Smooth muscle cell (in vitro differentiated cells): Measurements from ENCODE around the gene NPEPL1. TPM values are rescaled to one million over a fixed set of nuclear protein-coding genes. Genes with fewer than 3 reads are reported as not detected.

Experiments
- DNase-seq: peaks from one replicate; lab custom pipeline; 2025; ENCODE audit not compliant: unreplicated experiment; lab: John Stamatoyannopoulos, UW
- H2AFZ ChIP-seq: fragments of 200-600 bp; sonication (generic); 2 replicates; pipeline ENCODE4 v1.6.0; 2016; ENCODE audit warnings: antibody characterized with exemption, low read depth, mild to moderate bottlenecking
- H3F3A ChIP-seq: fragments of 200-600 bp; sonication (generic); 2 replicates; pipeline ENCODE4 v1.6.0; 2017; ENCODE audit warnings: antibody characterized with exemption, low read depth
- H3K27ac ChIP-seq: fragments of 200-600 bp; sonication (generic); 2 replicates; pipeline ENCODE4 v1.5.1; 2016; ENCODE audit warnings: low read depth, mild to moderate bottlenecking
- H3K27me3 ChIP-seq: fragments of 200-600 bp; sonication (generic); 2 replicates; pipeline ENCODE4 v1.6.1; 2016; ENCODE audit warnings: low read depth, mild to moderate bottlenecking
- H3K36me3 ChIP-seq: fragments of 200-600 bp; sonication (generic); 2 replicates; pipeline ENCODE4 v1.5.1; 2016; ENCODE audit warnings: low read depth
- H3K4me1 ChIP-seq: fragments of 200-600 bp; sonication (generic); 2 replicates; pipeline ENCODE4 v1.5.1; 2016; ENCODE audit warnings: low read depth
- H3K4me2 ChIP-seq: fragments of 200-600 bp; sonication (generic); 2 replicates; pipeline ENCODE4 v1.6.0; 2016; ENCODE audit warnings: mild to moderate bottlenecking
- H3K4me3 ChIP-seq: fragments of 200-600 bp; sonication (generic); 2 replicates; pipeline ENCODE4 v1.5.1; 2016; ENCODE audit warnings: mild to moderate bottlenecking
- H3K79me2 ChIP-seq: fragments of 200-600 bp; sonication (generic); 2 replicates; pipeline ENCODE4 v1.6.0; 2016; ENCODE audit warnings: low read depth, mild to moderate bottlenecking
- H3K9ac ChIP-seq: fragments of 200-600 bp; sonication (generic); 2 replicates; pipeline ENCODE4 v1.6.0; 2016; ENCODE audit warnings: low read depth
- H3K9me3 ChIP-seq: fragments of 200-600 bp; sonication (generic); replicated peaks from 2 replicates; pipeline ENCODE4 v1.5.1; 2016; ENCODE audit warnings: low read depth
- H4K20me1 ChIP-seq: fragments of 200-600 bp; sonication (generic); 2 replicates; pipeline ENCODE4 v1.6.0; 2016; ENCODE audit warnings: low read depth
- CTCF ChIP-seq: fragments of 200-600 bp; sonication (generic); IDR thresholded peaks from 2 replicates; pipeline ENCODE4 v1.5.1; 2017; ENCODE audit warnings: borderline replicate concordance, mild to moderate bottlenecking, antibody characterized with exemption; ENCODE audit not compliant: insufficient read depth, poor library complexity, severe bottlenecking
- WGBS: methylation state at CpG from one replicate; pipeline ENCODE4 v1.1.7; 2016; ENCODE audit warnings: low lambda C conversion rate; 5-methylcytosine and 5-hydroxymethylcytosine counted together
- polyA plus RNA-seq: library from polyadenylated mRNA; unstranded; fragments of >200 nt; fragmentation: Nextera tagmentation; extraction: Ambion mirVana; gene quantifications from 2 replicates; pipeline ENCODE4 v1.2.1, GENCODE V29; 2016
- total RNA-seq: library from RNA; depleted of rRNA; stranded (reverse); fragments of >200 nt; gene quantifications from 2 replicates; pipeline ENCODE4 v1.2.3, GENCODE V29; 2014

The NPEPL1 gene
- total and polyA plus RNA-seq, 2 experiments from 2014 or later, result 17.7 to 32.9 TPM

GRCh38 chr20:58740356-58741308 is 48.0 kb downstream of the NPEPL1 start:
- Histone ChIP-seq H2AFZ (no peak overlapping the region), H3K36me3 (no peaks in the 10 kb centered on the region), H3K4me2 (no peak overlapping the region), H3K4me1 (no peaks in the 10 kb centered on the region), H3K4me3 (no peak overlapping the region), H3F3A (no peaks in the 10 kb centered on the region), H3K9ac (no peak overlapping the region), H3K27me3 (peaks cover 8% of the 10 kb centered on the region), H4K20me1 (no peaks in the 10 kb centered on the region), H3K9me3 (no peaks in the 10 kb centered on the region), H3K79me2 (no peaks in the 10 kb centered on the region), H3K27ac (no peak overlapping the region)
- no peak for DNase-seq
- 80% methylated on average over 10 of the region's 10 CpGs for WGBS
- TF ChIP-seq CTCF, result no peak

- WGBS, result 95% methylated on average over 5 of the region's 5 CpGs
- Histone ChIP-seq H3K9me3 (no peaks in the 10 kb centered on the region), H3K79me2 (no peaks in the 10 kb centered on the region), H3K9ac (no peak overlapping the region), H3K4me2 (no peak overlapping the region), H3K36me3 (no peaks in the 10 kb centered on the region), H3K4me3 (no peak overlapping the region), H2AFZ (no peak overlapping the region), H3K27ac (no peak overlapping the region), H3F3A (no peaks in the 10 kb centered on the region), H3K4me1 (no peaks in the 10 kb centered on the region), H4K20me1 (no peaks in the 10 kb centered on the region), H3K27me3 (peaks cover 16% of the 10 kb centered on the region)
- no peak for DNase-seq
- TF ChIP-seq CTCF, result no peak
These were observed 48.8 kb downstream of the NPEPL1 start for GRCh38 chr20:58741384-58741783.

- no peaks in the 10 kb centered on the region for H3K36me3 ChIP-seq
- H3K27ac ChIP-seq, result no peak overlapping the region
- 67% methylated on average over 13 of the region's 13 CpGs for WGBS
- H3K9ac ChIP-seq, result no peak overlapping the region
- TF ChIP-seq CTCF, result no peak
- DNase-seq, result no peak
- H3K27me3 ChIP-seq, result peaks cover 12% of the 10 kb centered on the region
- H3K4me3 ChIP-seq, result no peak overlapping the region
- H3K4me1 ChIP-seq, result no peaks in the 10 kb centered on the region
- H3K9me3 ChIP-seq, result no peaks in the 10 kb centered on the region
- H3K79me2 ChIP-seq, result no peaks in the 10 kb centered on the region
- no peaks in the 10 kb centered on the region for H4K20me1 ChIP-seq
- no peaks in the 10 kb centered on the region for H3F3A ChIP-seq
- no peak overlapping the region for H3K4me2 ChIP-seq
- H2AFZ ChIP-seq, result no peak overlapping the region
These were observed 50.3 kb downstream of the NPEPL1 start for GRCh38 chr20:58742668-58743566.
